Gastroesophageal sphincter (tissue), 3 donors: ENCODE measurements around the gene ANKS1B.

Source experiments
- POLR2AphosphoS5 ChIP-seq: sonication (generic); formaldehyde crosslinking; IDR thresholded peaks from one replicate; pipeline ENCODE4 v1.6.1; 2017; ENCODE audit warnings: antibody characterized with exemption
- TF ChIP-seq, protein P1 (sequence below), 4 experiments: fragments of 200-600 bp in 2 of 4; fragments of 450-650 bp in 2 of 4; sonication (generic) in 1 of 4; IDR thresholded peaks; one replicate each; pipeline ENCODE4 v1.5.1; 2017 to 2019; ENCODE audit warnings: antibody characterized with exemption in 4 of 4, mild to moderate bottlenecking in 2 of 4, moderate library complexity in 2 of 4

DNA sequence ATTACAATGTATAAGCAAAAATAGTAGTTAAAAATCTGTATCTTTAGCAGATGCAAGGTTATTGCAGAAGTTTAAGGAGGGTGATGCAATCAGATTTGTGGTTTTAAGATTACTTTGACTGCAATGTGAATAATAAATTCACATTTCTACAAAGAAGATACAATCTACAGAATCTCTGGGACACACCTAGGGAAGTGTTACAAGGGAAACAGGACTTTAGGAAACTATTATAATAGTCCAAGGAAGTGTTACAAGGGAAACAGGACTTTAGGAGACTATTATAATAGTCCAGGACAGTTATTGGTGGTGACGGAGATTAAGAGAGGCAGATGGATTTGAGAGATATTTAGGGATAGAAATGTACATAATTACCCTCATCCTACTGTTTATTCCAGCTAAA lies 491.5 kb downstream of the ANKS1B start:
- TF ChIP-seq, protein P1, sequence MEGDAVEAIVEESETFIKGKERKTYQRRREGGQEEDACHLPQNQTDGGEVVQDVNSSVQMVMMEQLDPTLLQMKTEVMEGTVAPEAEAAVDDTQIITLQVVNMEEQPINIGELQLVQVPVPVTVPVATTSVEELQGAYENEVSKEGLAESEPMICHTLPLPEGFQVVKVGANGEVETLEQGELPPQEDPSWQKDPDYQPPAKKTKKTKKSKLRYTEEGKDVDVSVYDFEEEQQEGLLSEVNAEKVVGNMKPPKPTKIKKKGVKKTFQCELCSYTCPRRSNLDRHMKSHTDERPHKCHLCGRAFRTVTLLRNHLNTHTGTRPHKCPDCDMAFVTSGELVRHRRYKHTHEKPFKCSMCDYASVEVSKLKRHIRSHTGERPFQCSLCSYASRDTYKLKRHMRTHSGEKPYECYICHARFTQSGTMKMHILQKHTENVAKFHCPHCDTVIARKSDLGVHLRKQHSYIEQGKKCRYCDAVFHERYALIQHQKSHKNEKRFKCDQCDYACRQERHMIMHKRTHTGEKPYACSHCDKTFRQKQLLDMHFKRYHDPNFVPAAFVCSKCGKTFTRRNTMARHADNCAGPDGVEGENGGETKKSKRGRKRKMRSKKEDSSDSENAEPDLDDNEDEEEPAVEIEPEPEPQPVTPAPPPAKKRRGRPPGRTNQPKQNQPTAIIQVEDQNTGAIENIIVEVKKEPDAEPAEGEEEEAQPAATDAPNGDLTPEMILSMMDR (IDR thresholded peaks at IDR 0.05) = no peak
- no peak for TF ChIP-seq POLR2AphosphoS5
